Measurements from ENCODE around the gene ZBTB38.

Gene ZBTB38

GRCh38 chr3:141410408-141410807 lies 42.1 kb downstream of the ZBTB38 start:
- no peak overlapping the region for H3K14ac ChIP-seq (ENCODE audit: low read length)
- H3K4me2 ChIP-seq (ENCODE audit: low read length) = no peak overlapping the region
- H3K9ac ChIP-seq (ENCODE audit: low read length) = no peak overlapping the region
- H4K8ac ChIP-seq (ENCODE audit: low read depth, low read length) = peak overlapping the region; percentile 11
- H2BK5ac ChIP-seq (ENCODE audit: low read depth, low read length, poor library complexity) = no peak overlapping the region
- H2BK12ac ChIP-seq (ENCODE audit: low read length) = no peak overlapping the region
- no peaks in the 10 kb centered on the region for H3K27me3 ChIP-seq (ENCODE audit: insufficient read depth, low read length)
- H3K18ac ChIP-seq (ENCODE audit: low read length) = no peak overlapping the region
- H3K4me3 ChIP-seq (ENCODE audit: low read depth, low read length) = no peak overlapping the region
- peak overlapping the region; percentile 26 for H2AK5ac ChIP-seq (ENCODE audit: low read length)
- no CpG with 5 or more reads among the region's 3 CpGs for WGBS (ENCODE audit: extremely low coverage, insufficient coverage, insufficient read length)
- no peak overlapping the region for H4K91ac ChIP-seq (ENCODE audit: low read depth, low read length)
- H3K79me1 ChIP-seq (ENCODE audit: low read length) = peaks cover 6% of the 10 kb centered on the region
- H2BK120ac ChIP-seq (ENCODE audit: insufficient read depth, low read length, poor library complexity) = no peak overlapping the region
- no peak overlapping the region for H3K23ac ChIP-seq (ENCODE audit: low read length)
- H3K9me3 ChIP-seq (ENCODE audit: insufficient read depth, low read depth, low read length) = no peaks in the 10 kb centered on the region
- no peak overlapping the region for H4K12ac ChIP-seq (ENCODE audit: low read depth, low read length)
- peaks cover 3% of the 10 kb centered on the region for H3K79me2 ChIP-seq (ENCODE audit: control insufficient read depth, insufficient read depth, low read length, poor library complexity)
- H3K27ac ChIP-seq (ENCODE audit: low read depth, low read length) = no peak overlapping the region
- H3K36me3 ChIP-seq (ENCODE audit: control insufficient read depth in 1 of 2, insufficient read depth in 2 of 2, low read length in 2 of 2) = peaks cover 10 to 24% of the 10 kb centered on the region in 2 experiments
- no peak overlapping the region for H2AFZ ChIP-seq (ENCODE audit: insufficient read depth, low read length, poor library complexity)
- peaks cover 5 to 15% of the 10 kb centered on the region in 2 experiments for H3K4me1 ChIP-seq (ENCODE audit: control insufficient read depth in 1 of 2, insufficient read depth in 2 of 2, low read length in 2 of 2)
- no peak for DNase-seq
- no peak overlapping the region for H3K4ac ChIP-seq (ENCODE audit: low read depth, low read length)

GRCh38 chr3:141410846-141411245 lies 42.5 kb downstream of the ZBTB38 start:
- H3K27ac ChIP-seq (ENCODE audit: low read depth, low read length) = no peak overlapping the region
- no peak overlapping the region for H2AFZ ChIP-seq (ENCODE audit: insufficient read depth, low read length, poor library complexity)
- H3K27me3 ChIP-seq (ENCODE audit: insufficient read depth, low read length) = no peaks in the 10 kb centered on the region
- H2BK120ac ChIP-seq (ENCODE audit: insufficient read depth, low read length, poor library complexity) = no peak overlapping the region
- no peak overlapping the region for H2AK5ac ChIP-seq (ENCODE audit: low read length)
- no peak for DNase-seq
- no peak overlapping the region for H2BK5ac ChIP-seq (ENCODE audit: low read depth, low read length, poor library complexity)
- H3K18ac ChIP-seq (ENCODE audit: low read length) = no peak overlapping the region
- H3K4me1 ChIP-seq (ENCODE audit: control insufficient read depth in 1 of 2, insufficient read depth in 2 of 2, low read length in 2 of 2) = peaks cover 5 to 15% of the 10 kb centered on the region in 2 experiments
- no peak overlapping the region for H4K12ac ChIP-seq (ENCODE audit: low read depth, low read length)
- H3K79me2 ChIP-seq (ENCODE audit: control insufficient read depth, insufficient read depth, low read length, poor library complexity) = peaks cover 3% of the 10 kb centered on the region
- no peak overlapping the region for H3K4me2 ChIP-seq (ENCODE audit: low read length)
- H2BK12ac ChIP-seq (ENCODE audit: low read length) = no peak overlapping the region
- no peak overlapping the region for H4K91ac ChIP-seq (ENCODE audit: low read depth, low read length)
- no peak overlapping the region for H3K4me3 ChIP-seq (ENCODE audit: low read depth, low read length)
- peaks cover 11 to 24% of the 10 kb centered on the region in 2 experiments for H3K36me3 ChIP-seq (ENCODE audit: control insufficient read depth in 1 of 2, insufficient read depth in 2 of 2, low read length in 2 of 2)
- peaks cover 6% of the 10 kb centered on the region for H3K79me1 ChIP-seq (ENCODE audit: low read length)
- no peak overlapping the region for H4K8ac ChIP-seq (ENCODE audit: low read depth, low read length)
- no peak overlapping the region for H3K23ac ChIP-seq (ENCODE audit: low read length)
- no peak overlapping the region for H3K4ac ChIP-seq (ENCODE audit: low read depth, low read length)
- H3K14ac ChIP-seq (ENCODE audit: low read length) = no peak overlapping the region
- no peaks in the 10 kb centered on the region for H3K9me3 ChIP-seq (ENCODE audit: insufficient read depth, low read depth, low read length)
- no peak overlapping the region for H3K9ac ChIP-seq (ENCODE audit: low read length)
- no CpG with 5 or more reads among the region's 3 CpGs for WGBS (ENCODE audit: extremely low coverage, insufficient coverage, insufficient read length)

GRCh38 chr3:141411251-141411771 lies 43.0 kb downstream of the ZBTB38 start:
- WGBS (ENCODE audit: extremely low coverage, insufficient coverage, insufficient read length) = no CpG with 5 or more reads among the region's 7 CpGs
- no peak overlapping the region for H3K4me3 ChIP-seq (ENCODE audit: low read depth, low read length)
- H4K12ac ChIP-seq (ENCODE audit: low read depth, low read length) = no peak overlapping the region
- peak in 1 of 2 donors; percentile 40 for DNase-seq
- H3K36me3 ChIP-seq (ENCODE audit: control insufficient read depth in 1 of 2, insufficient read depth in 2 of 2, low read length in 2 of 2) = peaks cover 9 to 21% of the 10 kb centered on the region in 2 experiments
- no peak overlapping the region for H2AK5ac ChIP-seq (ENCODE audit: low read length)
- peak overlapping the region; percentile 41 for H4K8ac ChIP-seq (ENCODE audit: low read depth, low read length)
- H2AFZ ChIP-seq (ENCODE audit: insufficient read depth, low read length, poor library complexity) = peak overlapping the region; percentile 6
- peak overlapping the region; percentile 35 for H3K14ac ChIP-seq (ENCODE audit: low read length)
- H3K4ac ChIP-seq (ENCODE audit: low read depth, low read length) = peak overlapping the region; percentile 10
- no peaks in the 10 kb centered on the region for H3K9me3 ChIP-seq (ENCODE audit: insufficient read depth, low read depth, low read length)
- H4K91ac ChIP-seq (ENCODE audit: low read depth, low read length) = peak overlapping the region; percentile 60
- H3K18ac ChIP-seq (ENCODE audit: low read length) = no peak overlapping the region
- no peak overlapping the region for H3K9ac ChIP-seq (ENCODE audit: low read length)
- no peak overlapping the region for H3K4me2 ChIP-seq (ENCODE audit: low read length)
- peaks cover 3% of the 10 kb centered on the region for H3K79me2 ChIP-seq (ENCODE audit: control insufficient read depth, insufficient read depth, low read length, poor library complexity)
- no peak overlapping the region for H2BK12ac ChIP-seq (ENCODE audit: low read length)
- H3K27me3 ChIP-seq (ENCODE audit: insufficient read depth, low read length) = no peaks in the 10 kb centered on the region
- H3K4me1 ChIP-seq (ENCODE audit: control insufficient read depth in 1 of 2, insufficient read depth in 2 of 2, low read length in 2 of 2) = peaks cover 5 to 15% of the 10 kb centered on the region in 2 experiments
- no peak overlapping the region for H3K27ac ChIP-seq (ENCODE audit: low read depth, low read length)
- H3K79me1 ChIP-seq (ENCODE audit: low read length) = peaks cover 6% of the 10 kb centered on the region
- H3K23ac ChIP-seq (ENCODE audit: low read length) = no peak overlapping the region
- H2BK5ac ChIP-seq (ENCODE audit: low read depth, low read length, poor library complexity) = no peak overlapping the region
- peak overlapping the region; percentile 52 for H2BK120ac ChIP-seq (ENCODE audit: insufficient read depth, low read length, poor library complexity)

- Histone ChIP-seq H3K18ac (ENCODE audit: low read length) (no peak overlapping the region), H3K9ac (ENCODE audit: low read length) (no peak overlapping the region)
- WGBS (ENCODE audit: extremely low coverage, insufficient coverage, insufficient read length) = no CpG with 5 or more reads among the region's 10 CpGs
These were observed 44.0 kb downstream of the ZBTB38 start for GRCh38 chr3:141412087-141412935.

More at GRCh38 chr3:141412087-141412935, 44.0 kb downstream of the ZBTB38 start:
- H3K36me3 ChIP-seq (ENCODE audit: control insufficient read depth in 1 of 2, insufficient read depth in 2 of 2, low read length in 2 of 2) = peaks cover 9 to 25% of the 10 kb centered on the region in 2 experiments
- peaks cover 6% of the 10 kb centered on the region for H3K79me1 ChIP-seq (ENCODE audit: low read length)
- no peak overlapping the region for H3K23ac ChIP-seq (ENCODE audit: low read length)
- H3K4me1 ChIP-seq (ENCODE audit: control insufficient read depth in 1 of 2, insufficient read depth in 2 of 2, low read length in 2 of 2) = peaks cover 5 to 15% of the 10 kb centered on the region in 2 experiments
- H2AK5ac ChIP-seq (ENCODE audit: low read length) = no peak overlapping the region
- H3K79me2 ChIP-seq (ENCODE audit: control insufficient read depth, insufficient read depth, low read length, poor library complexity) = peaks cover 3% of the 10 kb centered on the region
- H2BK12ac ChIP-seq (ENCODE audit: low read length) = no peak overlapping the region
- peak overlapping the region; percentile 28 for H4K91ac ChIP-seq (ENCODE audit: low read depth, low read length)
- H4K8ac ChIP-seq (ENCODE audit: low read depth, low read length) = no peak overlapping the region
- H3K27ac ChIP-seq (ENCODE audit: low read depth, low read length) = no peak overlapping the region
- H2BK5ac ChIP-seq (ENCODE audit: low read depth, low read length, poor library complexity) = no peak overlapping the region
- no peak overlapping the region for H3K4ac ChIP-seq (ENCODE audit: low read depth, low read length)
- H4K12ac ChIP-seq (ENCODE audit: low read depth, low read length) = no peak overlapping the region
- no peaks in the 10 kb centered on the region for H3K9me3 ChIP-seq (ENCODE audit: insufficient read depth, low read depth, low read length)
- H3K4me3 ChIP-seq (ENCODE audit: low read depth, low read length) = no peak overlapping the region
- H3K27me3 ChIP-seq (ENCODE audit: insufficient read depth, low read length) = no peaks in the 10 kb centered on the region
- no peak overlapping the region for H2BK120ac ChIP-seq (ENCODE audit: insufficient read depth, low read length, poor library complexity)
- H2AFZ ChIP-seq (ENCODE audit: insufficient read depth, low read length, poor library complexity) = no peak overlapping the region
- H3K4me2 ChIP-seq (ENCODE audit: low read length) = no peak overlapping the region
- no peak overlapping the region for H3K14ac ChIP-seq (ENCODE audit: low read length)
- peak; percentile 51 to 71 for DNase-seq
